Posterior vena cava (tissue), 2 donors: Measurements from ENCODE around the gene POLR1B. TPM values are rescaled to one million over a fixed set of nuclear protein-coding genes. Genes with fewer than 3 reads are reported as not detected.
"Not testable (repeated sequence)": the region's sequence is repeated elsewhere in the genome, so short reads cannot be mapped to it uniquely, and the experiment has no call there.

ENCODE experiments used
- DNase-seq: peaks from one replicate; pipeline ENCODE4 v3.0.0-alpha.2; 2020; ENCODE audit warnings: low spot score
- intact Hi-C, 2 donors: fragments of 100-400 bp; cut with DNase I; formaldehyde crosslinking; loops; one replicate each; pipeline versions ENCODE4 v1.14.1 to v1.14.2; 2022 to 2023
- long read RNA-seq, 2 donors: library from polyadenylated mRNA; unstranded; transcript quantifications; one replicate each; pipeline ENCODE4 v2.0.0, GENCODE V29; 2020 to 2021
- total RNA-seq, 2 donors: library from RNA; stranded (reverse); fragmentation: NEBNext Ultra II Directional; extraction: Animal tissue kit (Norgen Biotek cat#: 25700); gene quantifications; one replicate each; pipeline ENCODE4 v1.2.1, GENCODE V29; 2021
- donor health status: DM: yes; HTN: yes; CAD: no.
- donor health status: DM: yes; HTN: yes; CAD: no.

POLR1B gene, protein sequence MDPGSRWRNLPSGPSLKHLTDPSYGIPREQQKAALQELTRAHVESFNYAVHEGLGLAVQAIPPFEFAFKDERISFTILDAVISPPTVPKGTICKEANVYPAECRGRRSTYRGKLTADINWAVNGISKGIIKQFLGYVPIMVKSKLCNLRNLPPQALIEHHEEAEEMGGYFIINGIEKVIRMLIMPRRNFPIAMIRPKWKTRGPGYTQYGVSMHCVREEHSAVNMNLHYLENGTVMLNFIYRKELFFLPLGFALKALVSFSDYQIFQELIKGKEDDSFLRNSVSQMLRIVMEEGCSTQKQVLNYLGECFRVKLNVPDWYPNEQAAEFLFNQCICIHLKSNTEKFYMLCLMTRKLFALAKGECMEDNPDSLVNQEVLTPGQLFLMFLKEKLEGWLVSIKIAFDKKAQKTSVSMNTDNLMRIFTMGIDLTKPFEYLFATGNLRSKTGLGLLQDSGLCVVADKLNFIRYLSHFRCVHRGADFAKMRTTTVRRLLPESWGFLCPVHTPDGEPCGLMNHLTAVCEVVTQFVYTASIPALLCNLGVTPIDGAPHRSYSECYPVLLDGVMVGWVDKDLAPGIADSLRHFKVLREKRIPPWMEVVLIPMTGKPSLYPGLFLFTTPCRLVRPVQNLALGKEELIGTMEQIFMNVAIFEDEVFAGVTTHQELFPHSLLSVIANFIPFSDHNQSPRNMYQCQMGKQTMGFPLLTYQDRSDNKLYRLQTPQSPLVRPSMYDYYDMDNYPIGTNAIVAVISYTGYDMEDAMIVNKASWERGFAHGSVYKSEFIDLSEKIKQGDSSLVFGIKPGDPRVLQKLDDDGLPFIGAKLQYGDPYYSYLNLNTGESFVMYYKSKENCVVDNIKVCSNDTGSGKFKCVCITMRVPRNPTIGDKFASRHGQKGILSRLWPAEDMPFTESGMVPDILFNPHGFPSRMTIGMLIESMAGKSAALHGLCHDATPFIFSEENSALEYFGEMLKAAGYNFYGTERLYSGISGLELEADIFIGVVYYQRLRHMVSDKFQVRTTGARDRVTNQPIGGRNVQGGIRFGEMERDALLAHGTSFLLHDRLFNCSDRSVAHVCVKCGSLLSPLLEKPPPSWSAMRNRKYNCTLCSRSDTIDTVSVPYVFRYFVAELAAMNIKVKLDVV
- 10 to 100 TPM; 11.4 to 12.8 TPM for total RNA-seq
- long read RNA-seq, donor 1, partial matches to known transcripts, result 0 of 1 reads
- long read RNA-seq, donor 1, other reads (novel, unspliced or antisense), result 1 of 1 reads
- long read RNA-seq, donor 2, partial matches to known transcripts, result 1 of 2 reads
- long read RNA-seq, donor 2, other reads (novel, unspliced or antisense), result 1 of 2 reads

DNA sequence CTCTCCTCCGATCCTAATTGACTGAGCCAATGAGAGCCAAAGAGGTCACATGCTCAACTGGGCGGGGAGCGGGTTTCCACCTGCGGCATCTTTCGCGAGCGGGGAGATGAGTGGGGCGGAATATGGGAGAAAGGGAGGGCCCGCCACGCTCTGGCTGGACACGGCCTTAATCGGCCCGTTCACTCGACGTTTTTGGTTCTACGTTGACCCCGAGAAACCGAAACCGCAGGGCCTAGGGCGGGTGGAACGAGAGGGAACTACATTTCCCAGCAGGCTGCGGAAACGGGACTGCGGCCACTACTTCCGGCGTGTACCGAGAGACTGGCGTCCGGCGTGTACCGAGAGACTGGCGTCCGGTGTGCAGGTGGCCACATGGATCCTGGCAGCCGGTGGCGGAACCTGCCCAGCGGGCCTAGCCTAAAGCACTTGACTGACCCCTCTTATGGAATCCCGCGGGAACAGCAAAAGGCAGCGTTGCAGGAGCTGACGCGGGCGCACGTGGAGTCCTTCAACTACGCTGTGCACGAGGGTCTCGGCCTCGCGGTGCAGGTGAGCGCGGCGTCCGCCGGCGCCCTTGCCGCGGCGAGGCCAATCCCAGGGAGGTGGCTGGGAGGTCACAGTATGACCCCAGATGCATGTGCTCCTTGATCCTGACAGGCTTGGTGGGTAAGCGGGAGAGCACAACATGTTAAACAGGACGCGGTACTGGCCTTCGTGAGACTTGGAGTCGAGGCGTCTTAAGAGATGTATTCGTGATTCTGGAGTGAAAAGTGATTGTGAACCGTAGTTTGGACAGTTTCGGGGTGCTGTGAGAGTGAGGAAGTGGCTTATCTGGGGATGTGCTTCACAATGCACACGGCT lies at the start of gene POLR1B:
Gene POLR1B, plus strand, starts transcription at position 343 of the 861 bp plus-strand sequence. Its CDS starts 30 bp downstream, at position 373.
- DNase-seq, result peak; percentile 96
- intact Hi-C loops, result no loop called here

DNA sequence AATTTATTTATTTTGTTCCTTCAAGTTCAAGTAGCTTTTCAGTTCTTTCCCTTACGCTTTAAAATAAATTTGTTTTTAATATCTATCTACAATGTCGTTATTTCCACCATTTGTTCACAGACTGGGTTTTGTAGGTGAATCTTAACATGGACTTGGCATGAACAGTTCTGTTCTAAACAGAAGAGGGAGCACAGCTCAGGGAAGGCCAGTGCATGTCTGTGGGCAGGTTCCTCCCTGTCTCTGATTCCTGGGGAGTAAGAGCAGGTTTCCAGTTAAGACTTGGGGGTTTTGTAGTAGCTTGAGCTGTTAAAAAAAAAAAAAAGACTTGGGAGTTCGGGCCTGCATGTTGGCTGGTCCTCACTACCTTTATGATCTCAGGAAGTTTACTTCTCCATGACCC lies 49.2 kb upstream of the POLR1B start:
- intact Hi-C loops, result no loop called here
- DNase-seq, result no peak

DNA sequence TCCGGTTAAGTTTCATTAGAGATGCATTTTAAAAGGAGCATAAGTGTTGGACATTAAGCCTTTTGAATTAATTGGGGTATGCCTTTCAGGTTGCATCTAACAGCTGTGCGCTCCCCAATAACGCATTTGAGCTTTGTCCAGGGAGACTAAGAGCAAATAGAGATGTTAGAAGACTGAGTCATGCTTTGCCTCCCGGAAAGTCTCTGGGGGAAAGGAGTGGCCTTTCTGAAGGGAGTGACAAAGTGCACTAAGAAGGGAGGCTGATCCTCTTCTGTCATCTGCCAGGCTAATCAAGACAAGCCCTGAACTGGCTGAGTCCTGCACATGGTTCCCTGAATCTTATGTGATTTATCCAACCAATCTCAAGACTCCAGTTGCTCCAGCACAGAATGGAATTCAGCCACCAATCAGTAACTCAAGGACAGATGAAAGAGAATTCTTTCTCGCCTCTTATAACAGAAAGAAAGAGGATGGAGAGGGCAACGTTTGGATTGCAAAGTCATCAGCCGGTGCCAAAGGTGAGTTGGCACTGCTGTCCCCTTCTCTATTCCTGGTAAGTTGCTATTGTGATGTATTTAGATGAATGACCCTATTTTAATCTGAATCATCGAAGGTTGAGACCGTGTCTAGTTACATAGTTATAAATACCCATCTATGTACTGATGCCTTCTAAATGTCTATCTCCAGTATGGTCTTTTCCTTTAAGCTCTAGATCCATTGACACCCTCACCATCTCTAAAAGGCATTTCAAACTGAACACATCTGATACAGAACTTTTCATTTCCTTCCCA lies 48.2 kb upstream of the POLR1B start:
- intact Hi-C loops, result no loop called here
- no peak for DNase-seq

DNA sequence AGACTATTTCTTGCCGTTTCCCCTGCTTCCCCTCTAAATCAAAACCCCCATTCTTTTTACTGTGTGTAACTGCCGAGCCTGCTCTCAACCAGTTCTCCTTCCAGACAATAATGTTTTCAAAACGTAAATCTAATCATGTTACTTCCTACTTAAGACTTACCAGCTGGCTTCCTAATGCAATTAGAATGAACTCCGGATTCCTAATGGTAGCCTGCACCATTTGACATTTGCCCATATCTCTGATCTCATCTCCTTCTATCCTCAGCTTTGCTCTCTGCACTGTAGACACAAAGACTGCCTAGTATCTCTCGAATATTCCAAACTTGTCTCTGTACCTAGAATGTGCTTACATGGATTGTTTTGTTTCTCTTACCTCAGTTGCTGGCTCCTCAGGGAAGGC lies 47.4 kb upstream of the POLR1B start:
- intact Hi-C loops, result no loop called here
- DNase-seq, result no peak

DNA sequence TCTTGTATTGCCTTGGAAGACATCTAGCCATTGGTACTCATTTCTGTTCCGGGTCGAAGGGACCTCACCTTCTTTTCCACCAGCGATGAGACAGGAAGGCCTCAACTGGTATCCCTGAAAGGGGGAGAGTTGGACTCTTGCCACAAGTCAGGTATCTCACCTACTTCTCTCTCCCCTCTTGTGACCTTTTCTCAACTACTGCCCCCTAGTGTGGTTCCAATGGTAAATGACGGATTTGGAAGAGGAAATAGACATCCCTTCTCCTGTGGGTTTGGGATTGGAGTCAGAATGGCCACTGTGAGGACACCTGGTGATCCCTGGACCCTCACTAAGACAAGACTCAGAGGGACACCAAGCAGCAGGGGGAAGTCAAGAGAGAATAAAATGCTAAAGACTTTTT lies 46.4 kb upstream of the POLR1B start:
- DNase-seq, intact Hi-C loops: not testable (repeated sequence)

DNA sequence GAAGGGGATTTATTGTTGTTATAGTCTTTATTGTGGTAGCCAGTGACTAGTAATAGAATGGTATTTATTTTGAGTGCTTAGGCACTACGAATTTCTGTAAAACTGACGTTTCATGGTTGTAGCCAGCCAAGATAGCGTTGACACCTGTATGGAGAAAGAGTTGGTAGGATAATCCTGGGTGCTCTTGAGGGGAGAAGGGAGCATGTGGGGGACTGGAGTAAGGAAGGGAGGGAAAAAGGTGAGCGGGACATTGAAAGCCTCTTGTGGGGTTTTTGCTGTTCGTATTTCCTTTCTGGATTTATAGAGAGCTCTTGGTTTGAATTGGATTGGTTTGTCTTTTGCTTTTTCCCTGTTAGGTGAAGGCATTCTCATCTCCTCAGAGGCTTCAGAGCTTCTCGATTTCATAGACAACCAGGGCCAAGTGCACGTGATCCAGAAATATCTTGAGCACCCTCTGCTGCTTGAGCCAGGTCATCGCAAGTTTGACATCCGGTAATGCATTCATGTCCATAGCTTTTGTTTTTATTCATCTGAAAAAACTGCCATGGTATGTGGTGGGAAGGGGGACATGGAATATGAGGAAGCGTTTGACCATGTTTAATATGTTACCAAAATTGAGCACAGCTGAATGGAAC lies 41.3 kb upstream of the POLR1B start:
- intact Hi-C loops, DNase-seq: not testable (repeated sequence)

DNA sequence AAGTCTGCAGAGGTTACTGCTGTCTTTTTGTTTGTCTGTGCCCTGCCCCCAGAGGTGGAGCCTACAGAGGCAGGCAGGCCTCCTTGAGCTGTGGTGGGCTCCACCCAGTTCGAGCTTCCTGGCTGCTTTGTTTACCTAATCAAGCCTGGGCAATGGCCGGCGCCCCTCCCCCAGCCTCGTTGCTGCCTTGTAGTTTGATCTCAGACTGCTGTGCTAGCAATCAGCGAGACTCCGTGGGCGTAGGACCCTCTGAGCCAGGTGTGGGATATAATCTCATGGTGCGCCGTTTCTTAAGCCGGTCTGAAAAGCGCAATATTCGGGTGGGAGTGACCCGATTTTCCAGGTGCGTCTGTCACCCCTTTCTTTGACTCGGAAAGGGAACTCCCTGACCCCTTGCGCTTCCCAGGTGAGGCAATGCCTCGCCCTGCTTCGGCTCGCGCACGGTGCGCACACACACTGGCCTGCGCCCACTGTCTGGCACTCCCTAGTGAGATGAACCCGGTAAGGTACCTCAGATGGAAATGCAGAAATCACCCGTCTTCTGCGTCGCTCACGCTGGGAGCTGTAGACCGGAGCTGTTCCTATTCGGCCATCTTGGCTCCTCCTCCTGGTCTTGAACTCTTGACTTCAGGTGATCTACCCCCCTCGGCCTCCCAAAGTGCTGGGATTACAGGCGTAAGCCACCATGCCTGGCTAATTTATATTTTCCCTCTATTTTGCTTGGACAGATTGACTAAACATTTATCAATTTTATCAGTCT lies 32.8 kb upstream of the POLR1B start:
- intact Hi-C loops, DNase-seq: not testable (repeated sequence)

DNA sequence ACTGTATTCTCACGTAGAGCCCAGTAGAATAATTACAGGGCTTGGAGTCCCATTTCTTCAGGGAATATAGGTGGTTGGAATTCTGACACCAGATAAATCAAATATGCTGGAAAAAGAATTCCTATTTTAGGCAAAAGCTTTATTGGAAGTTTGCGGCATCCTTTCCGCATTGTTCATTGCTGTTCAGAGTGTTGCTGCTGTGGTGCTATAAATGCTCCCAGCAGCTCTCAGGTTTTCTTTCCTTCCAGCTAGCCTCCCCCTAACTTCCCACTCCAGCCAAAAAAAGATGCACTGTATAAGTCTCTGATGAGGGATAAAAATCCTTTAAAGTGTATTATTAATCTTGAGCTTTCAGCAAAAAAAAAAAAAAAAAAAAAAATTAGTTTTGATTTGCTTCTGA lies 25.5 kb upstream of the POLR1B start:
- DNase-seq, result no peak
- intact Hi-C loops, result no loop called here

DNA sequence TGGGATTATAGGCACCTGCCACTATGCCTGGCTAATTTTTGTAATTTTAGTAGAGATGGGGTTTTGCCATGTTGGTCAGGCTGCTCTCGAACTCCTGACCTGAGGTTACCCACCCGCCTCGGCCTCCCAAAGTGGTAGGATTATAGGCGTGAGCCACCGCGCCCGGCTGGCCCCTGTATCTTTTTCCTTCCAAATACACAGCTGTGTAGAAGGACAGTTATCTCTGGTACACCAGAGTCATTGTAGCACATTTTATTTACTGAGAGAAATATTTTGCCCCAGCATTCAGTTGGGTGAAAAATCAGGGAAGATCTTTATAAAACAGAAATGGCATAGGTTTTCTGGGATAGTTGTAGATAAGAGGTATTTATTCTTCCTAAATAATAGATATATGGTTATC lies 23.5 kb upstream of the POLR1B start:
- no peak for DNase-seq
- intact Hi-C loops, result no loop called here

DNA sequence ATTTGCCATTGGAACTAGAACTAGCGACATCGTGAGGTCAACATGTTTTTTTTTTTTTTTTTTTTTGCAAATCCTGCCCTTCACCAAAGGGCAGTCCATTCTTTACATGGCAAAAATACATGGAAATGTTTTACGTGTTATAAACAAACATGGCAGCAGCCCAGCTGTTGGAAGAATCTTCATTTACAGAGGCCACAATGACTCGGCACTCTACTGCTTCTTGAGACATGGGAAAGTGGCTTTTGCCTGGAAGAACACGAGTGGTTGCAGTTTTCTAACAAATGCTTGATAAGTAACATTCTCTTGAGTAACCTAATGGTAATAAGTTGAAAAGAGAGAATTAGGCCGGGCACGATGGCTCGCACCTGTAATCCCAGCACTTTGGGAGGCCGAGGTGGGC lies 22.8 kb upstream of the POLR1B start:
- intact Hi-C loops, result no loop called here
- DNase-seq, result no peak

DNA sequence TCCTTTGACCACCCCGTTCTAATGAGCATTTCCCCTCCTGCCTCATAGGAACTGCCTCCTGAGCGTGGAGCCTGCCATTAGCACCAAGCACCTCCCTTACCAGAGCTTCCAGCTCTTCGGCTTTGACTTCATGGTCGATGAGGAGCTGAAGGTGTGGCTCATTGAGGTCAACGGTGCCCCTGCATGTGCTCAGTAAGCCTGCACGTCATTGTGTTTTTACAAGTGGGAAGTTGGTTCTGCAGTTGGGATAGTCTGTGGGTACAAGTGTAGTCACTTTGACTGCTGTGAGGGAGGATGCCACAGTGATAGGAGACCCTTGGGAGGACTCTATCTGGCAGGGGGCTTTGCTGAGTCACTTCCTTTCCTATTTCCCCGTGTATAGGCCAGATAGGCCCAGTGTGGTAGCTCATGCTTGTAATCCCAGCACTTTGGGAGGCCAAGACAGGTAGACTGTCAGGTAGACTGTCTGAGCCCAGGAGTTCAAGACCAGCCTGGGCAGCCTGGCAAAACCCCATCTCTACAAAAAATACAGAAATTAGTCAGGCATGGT lies 22.0 kb upstream of the POLR1B start:
- DNase-seq, result no peak
- intact Hi-C loops, result no loop called here

DNA sequence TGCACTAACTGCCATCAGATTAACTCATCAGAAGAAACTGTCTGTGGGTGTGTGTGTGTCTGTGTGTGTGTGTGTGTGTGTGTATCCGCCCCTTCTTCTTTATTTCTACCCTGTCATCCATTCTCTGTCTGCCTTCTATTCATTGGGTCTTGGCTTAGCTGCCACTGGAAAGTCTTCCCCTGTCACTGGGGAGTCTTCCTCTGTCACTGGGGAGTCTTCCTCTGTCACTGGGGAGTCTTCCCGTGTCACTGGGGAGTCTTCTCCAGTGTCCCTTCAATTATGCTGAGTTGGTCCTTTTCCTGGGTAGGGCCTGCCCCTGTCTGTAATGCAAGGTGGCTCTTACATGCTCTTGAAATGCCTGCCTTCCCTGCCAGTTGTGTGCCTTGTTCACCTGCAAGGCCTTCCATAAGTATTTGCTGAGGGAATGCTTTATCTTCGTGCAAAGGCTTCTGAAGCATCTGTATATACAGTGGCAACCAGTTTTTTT lies 18.9 kb upstream of the POLR1B start:
- intact Hi-C loops, result no loop called here
- no peak for DNase-seq

DNA sequence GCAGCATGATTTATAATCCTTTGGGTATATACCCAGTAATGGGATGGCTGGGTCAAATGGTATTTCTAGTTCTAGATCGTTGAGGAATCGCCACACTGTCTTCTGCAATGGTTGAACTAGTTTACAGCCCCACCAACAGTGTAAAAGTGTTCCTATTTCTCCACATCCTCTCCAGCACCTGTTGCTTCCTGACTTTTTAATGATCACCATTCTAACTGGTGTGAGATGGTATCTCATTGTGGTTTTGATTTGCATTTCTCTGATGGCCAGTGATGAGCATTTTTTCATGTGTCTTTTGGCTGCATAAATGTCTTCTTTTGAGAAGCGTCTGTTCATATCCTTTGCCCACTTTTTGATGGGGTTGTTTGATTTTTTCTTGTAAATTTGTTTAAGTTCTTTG lies 18.0 kb upstream of the POLR1B start:
- intact Hi-C loops, result not testable (repeated sequence)

DNA sequence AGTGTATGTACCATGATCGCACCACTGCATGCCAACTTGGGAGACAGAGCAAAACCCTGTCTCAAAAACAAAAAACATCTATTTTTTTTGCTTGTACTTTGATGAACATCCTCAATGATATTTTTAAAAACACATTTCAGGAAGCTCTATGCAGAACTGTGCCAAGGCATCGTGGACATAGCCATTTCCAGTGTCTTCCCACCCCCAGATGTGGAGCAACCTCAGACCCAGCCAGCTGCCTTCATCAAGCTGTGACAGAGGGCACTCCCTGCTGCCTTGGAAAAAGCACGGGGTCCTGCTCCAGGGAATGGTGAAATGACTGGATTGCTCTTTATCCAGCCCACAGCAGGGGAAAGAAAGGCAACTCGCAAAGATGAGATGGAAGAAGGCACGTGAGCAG lies 13.7 kb upstream of the POLR1B start:
- intact Hi-C loops, result no loop called here
- no peak for DNase-seq

More for the DNA sequence above, 18.0 kb upstream of the POLR1B start:
- not testable (repeated sequence) for DNase-seq

DNA sequence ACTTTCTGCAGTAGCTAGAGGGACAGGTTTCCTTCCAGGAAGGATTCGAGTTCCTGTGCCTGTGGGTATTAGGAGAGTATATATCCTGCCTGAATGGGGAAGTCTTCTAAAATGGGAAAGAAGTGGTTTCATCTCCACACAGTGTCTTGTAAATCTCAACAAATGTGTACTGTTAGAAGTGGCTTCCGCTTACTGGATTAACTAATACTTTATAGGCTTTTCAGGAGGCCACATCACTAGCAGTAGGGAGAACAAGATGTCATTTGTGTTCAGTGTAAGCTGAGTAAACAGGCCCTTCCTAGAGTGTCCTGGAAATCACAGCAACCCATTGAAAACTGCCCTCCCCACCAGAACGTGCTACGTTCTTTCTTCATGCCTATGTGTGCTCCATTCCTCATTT lies 12.5 kb upstream of the POLR1B start:
- DNase-seq, result no peak
- intact Hi-C loops, result no loop called here

DNA sequence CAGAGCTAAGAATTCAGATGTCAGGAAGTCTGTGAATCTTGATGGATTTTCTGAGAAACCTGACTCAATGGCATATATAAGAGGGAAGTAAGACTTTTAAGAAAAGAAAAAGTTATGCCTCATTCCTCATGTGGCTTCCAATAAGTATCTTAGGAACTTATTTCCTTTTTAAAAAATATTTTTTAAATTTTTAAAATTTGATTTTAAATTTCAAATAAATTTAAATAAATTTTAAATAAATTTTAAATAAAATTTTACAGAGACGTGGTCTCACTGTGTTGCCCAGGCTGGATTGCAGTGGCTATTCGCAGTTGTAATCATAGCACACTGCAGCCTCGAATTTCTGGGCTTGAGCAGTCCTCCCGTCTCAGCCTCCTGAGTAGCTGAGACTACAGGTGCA lies 11.5 kb upstream of the POLR1B start:
- no peak for DNase-seq
- intact Hi-C loops, result no loop called here
